HUES48 (cell line): ENCODE results near the gene IGSF3.
A peak's percentile ranks its signal among the peaks of the same experiment; 100 is the strongest.
"Not testable (repeated sequence)": the region's sequence is repeated elsewhere in the genome, so short reads cannot be mapped to it uniquely, and the experiment has no call there.

ENCODE experiments used
- H3K27ac ChIP-seq: one replicate; pipeline ENCODE4 v1.7.0; 2013; ENCODE audit warnings: low read depth, low read length, inconsistent platforms
- H3K27me3 ChIP-seq: 2 replicates; pipeline ENCODE4 v1.6.1; 2013; ENCODE audit warnings: mild to moderate bottlenecking, low read length; ENCODE audit not compliant: control insufficient read depth, insufficient read depth
- H3K36me3 ChIP-seq: 2 replicates; pipeline ENCODE4 v1.6.1; 2013; ENCODE audit warnings: low read length; ENCODE audit not compliant: control insufficient read depth, insufficient read depth
- H3K4me1 ChIP-seq: 2 replicates; pipeline ENCODE4 v1.6.1; 2013; ENCODE audit warnings: mild to moderate bottlenecking, low read length; ENCODE audit not compliant: control insufficient read depth, insufficient read depth
- H3K4me3 ChIP-seq: 2 replicates; pipeline ENCODE4 v1.5.1; 2013; ENCODE audit warnings: mild to moderate bottlenecking, low read depth, low read length
- H3K9ac ChIP-seq: 2 replicates; pipeline ENCODE4 v1.6.1; 2013; ENCODE audit warnings: mild to moderate bottlenecking, low read depth, low read length, moderate library complexity
- H3K9me3 ChIP-seq: 2 replicates; pipeline ENCODE4 v1.6.1; 2013; ENCODE audit warnings: low read length; ENCODE audit not compliant: control insufficient read depth, insufficient read depth

Gene IGSF3

DNA sequence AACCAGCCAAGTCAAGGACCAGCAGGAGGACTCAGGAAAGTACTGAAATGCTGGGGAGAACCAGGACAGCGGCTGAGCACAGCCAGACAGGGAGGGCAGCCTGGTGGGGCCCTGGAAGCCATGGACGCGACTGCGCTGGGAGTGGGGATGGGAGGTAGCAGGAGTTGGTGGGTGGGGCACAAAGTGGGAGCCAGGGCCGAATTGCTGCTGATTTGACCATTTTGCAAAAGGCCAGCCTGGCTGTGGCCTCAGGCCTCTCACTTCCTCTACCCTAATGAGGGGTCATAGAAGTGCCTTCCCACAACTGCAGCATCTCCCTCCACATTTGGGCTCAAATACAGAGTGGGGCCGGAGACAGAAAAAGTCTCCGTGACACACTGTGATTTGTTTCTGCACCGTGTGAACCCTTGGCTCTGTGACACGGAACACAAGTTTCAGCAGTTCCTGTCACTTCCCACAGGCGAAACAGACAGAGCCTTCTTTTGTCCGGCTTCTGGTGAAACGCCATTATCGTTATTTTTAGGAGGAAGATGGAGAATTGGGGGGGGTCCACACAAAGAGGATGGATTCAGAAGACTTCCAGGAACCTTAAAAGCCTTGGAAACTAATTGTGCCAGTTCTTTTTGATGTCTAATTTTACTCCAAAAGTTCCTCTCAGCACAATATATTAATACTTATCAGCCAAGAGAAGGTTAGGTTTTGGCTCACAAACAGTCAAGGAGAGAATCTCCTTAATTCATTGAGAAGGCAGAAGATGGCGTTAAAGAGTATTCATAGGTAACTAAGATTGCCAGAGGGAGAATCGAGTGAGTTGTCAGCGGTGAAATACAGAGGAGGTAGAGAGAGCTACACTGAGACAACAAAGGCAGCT, 21.5 kb downstream of the IGSF3 start:
- not testable (repeated sequence) for H3K9me3 ChIP-seq, H3K27me3 ChIP-seq, H3K4me3 ChIP-seq, H3K36me3 ChIP-seq
- Histone ChIP-seq H3K9ac (peak overlapping the region; percentile 60; the same call in 1 of the 2 replicates), H3K4me1 (peaks cover 29% of the 10 kb centered on the region), H3K27ac (peak overlapping the region; percentile 42)

DNA sequence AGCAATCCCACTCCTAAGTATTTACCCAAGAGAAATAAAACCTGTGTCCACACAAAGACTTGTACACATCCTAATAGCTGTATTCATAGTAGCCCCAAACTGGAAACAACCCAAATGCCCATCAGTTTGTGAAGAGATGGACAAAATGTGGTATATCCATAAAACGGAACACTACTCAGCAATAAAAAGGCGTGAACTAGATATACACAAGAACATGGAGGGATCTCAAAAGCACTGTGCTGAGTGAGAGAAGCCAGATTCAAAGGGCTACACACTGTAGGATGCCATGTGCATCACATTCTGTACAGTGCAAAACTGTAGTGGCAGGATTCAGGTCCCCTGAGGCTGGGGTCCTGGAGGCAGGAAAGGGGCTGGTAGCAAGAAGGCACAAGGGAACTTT, 22.5 kb downstream of the IGSF3 start:
- H3K9me3 ChIP-seq, H3K9ac ChIP-seq, H3K27ac ChIP-seq, H3K27me3 ChIP-seq, H3K36me3 ChIP-seq, H3K4me3 ChIP-seq: not testable (repeated sequence)
- H3K4me1 ChIP-seq, result peaks cover 29% of the 10 kb centered on the region

DNA sequence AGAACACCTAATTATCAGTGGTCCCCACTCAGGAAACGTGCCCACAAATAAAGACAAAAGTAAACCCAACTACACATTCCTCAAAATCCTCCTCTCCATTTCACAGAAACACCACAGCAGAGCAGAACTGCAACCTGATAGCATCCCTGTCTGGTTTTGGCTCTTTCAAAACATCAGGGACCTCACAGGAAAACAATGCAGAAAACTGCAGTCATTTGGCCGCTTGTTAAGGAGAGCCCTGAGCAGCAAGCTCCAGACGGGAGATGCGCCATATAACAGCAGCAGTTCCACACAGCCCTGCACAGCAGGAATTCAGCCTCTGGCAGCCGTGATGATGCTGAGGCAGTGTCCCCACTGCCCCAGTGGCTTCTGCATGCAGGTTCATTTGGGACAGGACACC, 23.4 kb downstream of the IGSF3 start:
- H3K27ac ChIP-seq, H3K9me3 ChIP-seq, H3K9ac ChIP-seq, H3K4me3 ChIP-seq, H3K36me3 ChIP-seq, H3K27me3 ChIP-seq: not testable (repeated sequence)
- peaks cover 29% of the 10 kb centered on the region for H3K4me1 ChIP-seq

DNA sequence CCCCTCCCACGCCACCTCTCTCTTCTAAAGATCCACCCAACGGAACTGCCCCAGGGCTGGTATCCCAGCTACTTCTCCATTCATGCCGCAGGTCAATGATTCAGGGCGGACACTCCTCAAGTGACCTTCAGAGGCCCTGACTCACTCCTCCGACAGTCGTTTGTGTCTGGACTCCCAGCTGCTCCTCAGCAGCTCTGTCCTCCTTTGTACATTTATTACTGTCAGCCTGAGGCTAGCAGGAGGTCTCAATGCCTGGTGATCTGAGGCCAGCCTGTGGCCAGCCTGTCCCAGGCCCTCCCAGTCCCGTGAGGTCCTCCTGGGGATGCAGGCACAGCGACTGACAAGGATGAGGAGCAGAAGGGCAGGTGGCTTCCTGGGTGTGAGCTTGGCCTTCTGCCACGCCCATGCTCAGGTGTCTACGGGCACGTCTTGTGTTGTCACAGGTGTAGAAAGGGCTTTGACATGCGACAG, 24.2 kb downstream of the IGSF3 start:
- not testable (repeated sequence) for H3K4me3 ChIP-seq, H3K36me3 ChIP-seq, H3K27ac ChIP-seq, H3K9me3 ChIP-seq, H3K9ac ChIP-seq, H3K27me3 ChIP-seq
- H3K4me1 ChIP-seq, result peaks cover 29% of the 10 kb centered on the region

DNA sequence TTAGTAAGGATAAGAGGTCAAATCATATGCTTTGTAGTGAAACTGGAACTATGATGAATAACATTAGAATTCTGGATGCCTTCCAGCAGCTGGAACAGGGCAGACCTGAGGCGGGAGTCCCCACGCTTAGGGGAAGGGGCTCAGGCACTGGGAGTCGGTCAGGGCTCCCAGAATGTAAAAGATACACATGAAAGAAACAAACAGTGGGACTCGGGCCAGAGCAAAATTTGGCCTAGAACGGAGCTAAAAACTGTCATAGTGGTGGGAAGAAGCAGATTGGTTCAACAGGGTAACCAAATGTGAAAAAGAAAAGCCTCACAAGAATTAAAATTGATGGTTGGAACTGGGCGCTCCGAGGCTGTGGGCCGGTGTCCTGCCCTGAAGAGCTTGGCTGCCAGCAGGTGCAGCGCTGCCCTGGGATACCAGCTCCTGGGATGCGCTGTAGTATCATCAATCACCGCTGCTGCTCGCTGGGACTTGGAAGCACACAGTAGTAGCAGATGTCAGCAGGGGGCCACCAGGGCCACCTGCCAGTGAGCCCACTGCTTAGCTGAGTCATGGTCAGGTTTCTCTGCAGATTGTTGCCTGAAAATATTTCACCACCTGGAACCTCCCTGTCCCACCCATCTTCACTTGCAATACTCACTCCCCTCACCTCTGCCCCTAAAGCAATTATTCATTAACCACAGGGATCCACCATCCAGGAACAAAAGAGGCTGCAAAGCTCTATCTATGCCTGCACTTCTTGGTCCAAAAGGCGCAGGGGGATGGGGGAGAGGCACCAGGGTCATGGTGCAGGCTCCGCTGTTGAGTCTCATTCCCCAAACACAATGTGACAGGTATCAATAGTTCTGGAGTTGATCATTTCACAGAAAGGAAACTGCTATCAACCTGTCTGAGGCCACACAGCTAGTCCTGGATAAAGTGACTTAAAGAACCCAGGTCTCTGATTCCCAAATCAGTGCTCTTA, 24.9 kb downstream of the IGSF3 start:
- not testable (repeated sequence) for H3K4me3 ChIP-seq, H3K27me3 ChIP-seq, H3K27ac ChIP-seq, H3K9me3 ChIP-seq, H3K9ac ChIP-seq, H3K36me3 ChIP-seq
- H3K4me1 ChIP-seq, result peaks cover 29% of the 10 kb centered on the region

DNA sequence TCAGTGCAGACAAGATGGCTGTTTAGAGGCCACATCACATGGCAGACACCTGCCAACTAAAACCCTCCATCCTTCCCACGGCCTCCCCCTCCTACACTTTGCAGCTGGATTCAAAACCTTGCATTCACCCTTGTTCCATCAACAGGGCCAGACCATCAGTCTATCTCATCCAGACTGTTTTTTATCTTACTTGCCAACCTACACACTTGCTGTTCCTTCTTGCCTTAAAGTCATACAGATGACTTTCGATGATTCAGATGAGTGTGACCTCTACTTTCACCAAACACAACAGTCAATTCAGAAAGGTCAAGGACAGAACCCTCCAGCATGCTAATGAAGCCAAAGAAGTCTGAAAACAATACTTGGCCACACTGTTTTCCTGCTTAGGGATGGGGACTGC, 29.9 kb downstream of the IGSF3 start:
- H3K27me3 ChIP-seq, H3K9me3 ChIP-seq, H3K4me1 ChIP-seq, H3K36me3 ChIP-seq, H3K27ac ChIP-seq, H3K4me3 ChIP-seq, H3K9ac ChIP-seq: not testable (repeated sequence)

DNA sequence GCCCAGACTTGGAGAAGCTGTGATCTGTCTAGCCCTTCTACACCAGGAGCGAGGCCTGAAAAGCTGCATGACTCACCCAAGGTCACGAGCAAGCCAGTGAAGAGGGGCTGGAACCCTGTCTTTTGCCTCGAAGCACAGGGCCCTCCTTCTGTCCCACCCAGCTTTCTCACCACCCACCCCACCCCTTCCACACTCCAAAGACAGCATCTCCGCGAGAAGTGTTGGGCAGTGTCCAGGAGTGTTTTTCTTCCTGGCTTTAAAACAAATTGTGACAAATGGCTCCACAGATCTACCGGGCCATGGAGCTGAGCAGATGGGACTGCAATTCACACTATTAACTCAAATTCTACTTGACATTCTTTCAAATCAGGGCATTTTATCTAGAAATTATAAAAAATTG, 30.9 kb downstream of the IGSF3 start:
- not testable (repeated sequence) for H3K4me3 ChIP-seq, H3K9me3 ChIP-seq, H3K4me1 ChIP-seq, H3K27me3 ChIP-seq, H3K36me3 ChIP-seq, H3K9ac ChIP-seq, H3K27ac ChIP-seq

DNA sequence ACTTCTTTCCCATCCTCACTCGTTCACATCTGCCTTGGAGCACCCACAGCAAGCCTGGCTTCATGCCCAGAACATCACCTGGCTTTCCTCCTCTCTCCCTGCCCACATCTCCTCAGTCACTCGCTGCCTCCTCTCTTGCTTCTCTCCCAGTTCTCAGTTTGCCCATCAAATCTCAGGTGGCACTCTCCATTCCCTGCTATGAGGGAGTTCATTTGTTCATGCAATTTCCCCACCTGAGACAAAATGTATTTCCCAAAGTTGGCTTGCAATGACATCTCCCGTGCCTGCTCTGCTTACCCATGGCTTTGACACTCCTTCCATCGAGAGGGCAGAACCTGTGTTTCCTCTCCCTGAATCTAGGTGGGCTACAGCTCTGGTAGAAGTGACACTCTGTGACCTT, 33.1 kb downstream of the IGSF3 start:
- H3K9ac ChIP-seq, H3K36me3 ChIP-seq, H3K9me3 ChIP-seq, H3K27me3 ChIP-seq, H3K4me1 ChIP-seq, H3K27ac ChIP-seq, H3K4me3 ChIP-seq: not testable (repeated sequence)

DNA sequence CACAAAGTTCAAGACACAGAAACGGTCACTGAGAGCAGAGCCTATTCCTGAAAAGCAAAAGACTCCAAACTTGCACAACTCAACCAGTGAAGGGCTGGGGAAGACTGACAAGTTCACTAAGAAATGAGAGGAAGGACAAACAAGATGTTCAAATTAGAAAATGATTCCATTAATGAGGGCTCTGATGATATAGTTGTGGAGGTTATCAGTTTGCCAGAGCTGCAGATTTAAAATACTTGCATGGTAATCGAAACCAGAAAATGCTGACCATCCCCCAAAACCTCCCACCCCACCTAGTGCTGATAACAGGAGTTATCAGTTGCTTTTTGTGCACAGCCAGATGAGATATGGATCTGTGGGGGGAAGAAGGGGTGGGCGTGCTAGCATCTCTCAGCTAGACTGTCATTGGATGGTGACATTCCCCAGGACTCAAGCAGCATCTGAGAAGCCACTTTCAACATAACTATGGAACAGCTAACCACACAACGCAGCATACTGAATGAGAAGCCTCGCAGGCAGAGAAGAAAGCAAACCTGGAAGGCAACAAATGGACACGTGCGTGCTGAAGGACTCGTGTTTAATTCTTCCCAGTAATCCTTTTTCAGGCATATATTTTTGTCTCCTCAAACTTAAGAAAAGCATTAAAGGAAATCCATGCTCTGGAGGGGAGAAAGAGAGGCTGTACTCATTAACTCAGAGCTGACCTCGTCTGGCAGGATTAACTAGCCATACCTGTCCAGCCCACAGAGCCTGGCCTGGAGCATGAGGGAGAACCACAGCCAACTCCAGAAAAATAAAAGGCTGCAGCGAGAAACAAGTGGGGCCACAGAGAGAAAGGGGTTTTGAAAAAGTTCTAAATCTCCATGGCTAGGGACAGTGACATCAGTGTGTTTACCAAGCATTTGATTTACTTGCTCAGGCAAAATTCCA, 35.3 kb downstream of the IGSF3 start:
- not testable (repeated sequence) for H3K36me3 ChIP-seq, H3K27ac ChIP-seq, H3K9me3 ChIP-seq, H3K9ac ChIP-seq, H3K4me3 ChIP-seq, H3K27me3 ChIP-seq
- peaks cover 12% of the 10 kb centered on the region for H3K4me1 ChIP-seq

DNA sequence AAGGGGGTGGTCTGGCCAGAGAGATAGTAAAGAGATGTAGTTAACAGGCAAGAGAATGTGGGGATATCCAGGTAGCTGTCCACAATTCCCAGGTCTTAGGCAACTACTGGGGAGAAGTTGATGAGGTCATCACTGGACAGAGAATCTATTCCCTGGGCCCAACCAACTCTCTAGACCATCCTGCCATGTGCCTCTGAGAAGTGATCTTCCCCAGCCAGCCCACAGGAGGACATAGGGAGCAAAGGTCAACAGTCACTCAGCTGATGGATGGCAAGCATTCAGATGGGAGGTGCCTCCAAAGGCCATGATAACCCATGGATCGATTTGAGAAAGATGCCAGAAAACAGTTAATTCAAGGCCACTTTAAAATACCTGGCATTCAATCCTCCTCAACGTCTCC, 36.0 kb downstream of the IGSF3 start:
- H3K4me3 ChIP-seq, H3K27ac ChIP-seq, H3K27me3 ChIP-seq, H3K9me3 ChIP-seq, H3K36me3 ChIP-seq, H3K9ac ChIP-seq: not testable (repeated sequence)
- peaks cover 12% of the 10 kb centered on the region for H3K4me1 ChIP-seq
